HG02885 (cell line): ENCODE data around the gene ACVR1.
"Not testable (repeated sequence)": the region's sequence is repeated elsewhere in the genome, so short reads cannot be mapped to it uniquely, and the experiment has no call there.

Experiments used
- ATAC-seq: cut with Tn5 transposase; IDR thresholded peaks from one replicate; pipeline ENCODE4 v1.9.1; 2021; ENCODE audit warnings: mild to moderate bottlenecking; ENCODE audit not compliant: unreplicated experiment, poor library complexity

Gene ACVR1

GRCh38 chr2:157733263-157733662, 142.9 kb downstream of the ACVR1 start:
- no peak for ATAC-seq

DNA sequence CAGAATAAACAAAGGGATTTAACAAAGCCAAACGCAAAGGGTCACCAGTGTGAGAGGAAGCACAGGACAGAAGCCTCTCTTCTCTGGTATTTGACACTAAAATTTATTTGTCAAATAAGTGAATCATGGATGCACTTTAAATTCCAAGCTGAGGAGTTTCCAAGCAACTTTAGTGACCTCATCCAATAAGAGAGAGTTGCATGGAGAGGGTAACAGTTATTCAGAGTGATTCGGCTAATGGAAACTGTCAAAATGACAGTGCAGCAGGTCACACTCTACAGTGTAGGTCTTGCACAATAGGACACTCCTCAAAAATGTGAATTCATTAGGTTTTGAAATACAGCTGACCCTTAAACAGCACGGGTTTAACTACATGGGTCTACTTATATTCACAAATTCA, 143.5 kb downstream of the ACVR1 start:
- no peak for ATAC-seq

- no peak for ATAC-seq
Measured at GRCh38 chr2:157727693-157728092, 148.4 kb downstream of the ACVR1 start.

- ATAC-seq, result no peak
Measured at GRCh38 chr2:157726946-157727345, 149.2 kb downstream of the ACVR1 start.

DNA sequence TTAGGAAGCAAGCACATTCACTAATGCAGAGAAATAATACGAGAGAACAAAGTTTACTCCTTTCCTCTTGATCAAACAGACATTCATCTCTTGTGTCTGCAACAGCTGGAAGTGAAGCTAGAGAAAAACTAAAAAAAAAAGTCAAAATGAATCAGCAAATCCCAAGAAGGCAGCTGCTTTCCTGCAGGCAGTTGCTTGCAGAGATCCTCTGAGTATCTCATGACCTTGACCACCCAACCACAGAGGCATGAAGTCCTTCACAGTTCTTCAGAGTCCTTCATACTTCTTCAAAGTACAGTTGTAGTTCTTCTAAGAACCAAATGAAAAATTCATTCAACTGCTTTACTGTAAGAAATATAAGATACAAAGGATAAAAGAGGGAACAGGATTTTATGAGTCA, 150.3 kb downstream of the ACVR1 start:
- no peak for ATAC-seq

GRCh38 chr2:157722580-157723234, 153.4 kb downstream of the ACVR1 start:
- ATAC-seq, result no peak

GRCh38 chr2:157720504-157720903, 155.6 kb downstream of the ACVR1 start:
- no peak for ATAC-seq

DNA sequence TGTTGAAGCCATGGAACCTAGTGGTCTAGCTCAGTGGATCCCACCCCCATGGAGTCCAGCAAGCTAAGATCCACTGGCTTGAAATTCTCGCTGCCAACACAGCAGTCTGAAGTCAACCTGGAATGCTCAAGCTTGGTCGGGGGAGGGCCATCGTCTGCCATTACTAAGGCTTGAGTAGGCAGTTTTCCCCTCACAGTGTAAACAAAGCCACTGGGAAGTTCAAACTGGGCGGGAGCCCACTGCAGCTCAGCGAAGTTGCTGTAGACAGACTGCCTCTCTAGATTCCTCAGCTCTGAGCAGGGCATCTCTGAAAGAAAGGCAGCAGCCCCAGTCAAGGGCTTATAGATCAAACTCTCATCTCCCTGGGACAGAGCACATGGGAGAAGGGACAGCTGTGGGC, 171.5 kb downstream of the ACVR1 start:
- ATAC-seq, result not testable (repeated sequence)

GRCh38 chr2:157704148-157704547, 172.0 kb downstream of the ACVR1 start:
- not testable (repeated sequence) for ATAC-seq

GRCh38 chr2:157699806-157700205, 176.3 kb downstream of the ACVR1 start:
- no peak for ATAC-seq

- no peak for ATAC-seq
Measured at GRCh38 chr2:157699009-157699408, 177.1 kb downstream of the ACVR1 start.

DNA sequence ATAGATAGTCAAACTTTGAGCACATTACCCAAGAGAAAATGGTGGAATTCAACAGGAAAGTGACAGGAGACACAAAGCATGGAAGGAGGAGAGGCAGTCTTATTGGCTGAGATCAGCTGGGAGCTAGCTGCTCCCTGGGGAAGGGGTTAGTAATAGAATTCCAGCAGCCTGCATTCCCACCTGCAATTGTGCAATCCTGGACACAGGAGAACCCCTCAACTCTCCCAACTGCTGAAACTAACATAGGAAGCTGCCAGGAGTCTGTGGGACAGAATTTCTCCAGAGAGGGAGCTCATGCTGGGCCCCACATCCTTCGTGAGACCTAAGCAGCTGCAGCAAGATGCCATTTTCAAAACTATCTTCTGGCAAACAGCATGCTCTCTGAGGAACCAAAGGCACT, 177.7 kb downstream of the ACVR1 start:
- no peak for ATAC-seq

DNA sequence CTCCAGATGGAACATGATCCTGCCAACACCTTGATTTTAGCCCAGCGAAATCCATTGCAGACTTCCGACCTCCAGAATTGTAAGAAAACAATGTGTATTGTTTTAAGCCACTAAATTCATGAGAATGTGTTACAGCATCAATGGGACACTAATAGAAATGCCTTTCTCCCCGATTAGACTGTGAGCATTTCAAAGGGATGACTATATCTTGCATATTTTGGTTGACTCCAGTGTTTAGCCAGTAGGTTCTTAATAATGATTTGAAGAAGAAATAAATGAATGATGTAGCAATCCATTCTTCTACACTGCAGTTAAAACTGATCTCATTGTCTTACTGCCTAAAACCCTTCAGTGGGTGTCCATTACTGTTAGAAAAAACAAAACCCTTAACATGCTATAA, 180.1 kb downstream of the ACVR1 start:
- ATAC-seq, result no peak

DNA sequence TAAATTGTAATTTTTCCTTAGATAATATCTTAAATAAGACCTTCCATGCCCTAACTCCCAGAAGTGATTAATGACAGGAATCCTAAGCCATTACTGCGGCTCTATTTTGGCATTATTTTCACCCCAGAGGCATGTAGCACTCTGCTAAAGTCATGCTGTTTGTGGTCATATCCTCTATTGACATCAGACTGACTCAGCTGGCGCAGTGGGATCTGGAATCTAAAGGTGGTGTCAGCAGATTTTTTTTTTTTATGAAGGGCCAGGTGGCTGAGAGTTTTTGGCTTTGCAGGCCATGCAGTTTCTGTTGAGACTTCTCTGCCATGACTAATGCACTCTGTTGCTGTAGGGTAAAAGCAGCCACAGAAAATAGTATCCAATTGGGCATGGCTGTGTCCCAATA, 183.4 kb downstream of the ACVR1 start:
- no peak for ATAC-seq

DNA sequence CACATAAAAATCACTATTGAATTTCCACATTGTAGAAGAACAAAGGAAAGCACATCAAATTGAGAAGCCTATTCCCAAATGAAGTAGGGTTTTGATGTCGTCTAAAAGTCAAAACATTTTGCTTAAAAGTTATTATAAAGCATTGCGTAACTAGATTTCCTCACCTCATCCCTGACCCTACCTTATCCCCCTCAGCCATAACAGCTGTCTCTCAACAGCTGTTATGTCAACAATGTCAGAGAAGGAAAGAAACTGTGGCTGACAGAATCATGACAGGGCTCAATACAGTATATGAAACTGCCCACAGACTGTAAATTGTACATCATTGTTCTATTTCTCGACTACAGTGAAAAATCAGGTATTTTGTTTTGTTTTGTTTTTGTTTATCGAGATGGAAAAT, 184.4 kb downstream of the ACVR1 start:
- no peak for ATAC-seq

DNA sequence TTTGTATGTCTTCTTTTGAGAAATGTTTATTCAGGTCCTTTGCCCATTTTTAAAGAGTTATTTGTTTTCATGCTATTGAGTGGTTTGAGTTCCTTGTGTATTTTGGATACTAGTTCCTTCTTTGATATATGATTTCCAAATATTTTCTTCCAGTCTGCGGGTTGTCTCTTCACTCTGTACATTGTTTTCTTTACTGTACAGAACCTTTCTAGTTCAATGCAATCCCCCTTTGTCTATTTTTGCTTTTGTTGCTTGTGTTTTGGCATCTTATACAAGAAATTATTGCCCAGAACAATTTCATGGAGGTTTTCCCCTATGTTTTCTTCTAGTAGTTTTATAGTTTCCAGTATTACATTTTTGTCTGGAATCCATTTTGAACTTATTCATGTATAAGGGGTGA, 185.0 kb downstream of the ACVR1 start:
- no peak for ATAC-seq
